ENCODE measurements around the gene EXD2. TPM values are rescaled to one million over a fixed set of nuclear protein-coding genes. Genes with fewer than 3 reads are reported as not detected.

EXD2 gene
- 31.2 TPM for total RNA-seq (ENCODE audit: unreplicated experiment)
- long read RNA-seq, partial matches to known transcripts: 3 of 5 reads
- long read RNA-seq, other reads (novel, unspliced or antisense): 2 of 5 reads

- Mint-ChIP-seq H3K36me3 (ENCODE audit: unreplicated experiment) (no peaks in the 10 kb centered on the region), H3K27me3 (ENCODE audit: unreplicated experiment) (peaks cover 2% of the 10 kb centered on the region), H3K4me3 (ENCODE audit: unreplicated experiment) (peak within 1 kb of the TSS; percentile 90), H3K27ac (ENCODE audit: unreplicated experiment) (peak within 1 kb of the TSS; percentile 96), H3K9me3 (ENCODE audit: unreplicated experiment) (peaks cover 8% of the 10 kb centered on the region), H3K4me1 (ENCODE audit: low read depth, unreplicated experiment) (peaks cover 2% of the 10 kb centered on the region)
- no peak for TF ChIP-seq CTCF (IDR thresholded peaks at IDR 0.05; ENCODE audit: partially characterized antibody, unreplicated experiment)
- peak; percentile 84 for DNase-seq
Measured at GRCh38 chr14:69191340-69192111, at the start of gene EXD2. EXD2 (plus strand) TSS chr14:69191498; CDS start chr14:69209471, 17,973 bp downstream.

- DNase-seq: no peak
- H3K27me3 Mint-ChIP-seq (ENCODE audit: unreplicated experiment): no peaks in the 10 kb centered on the region
Measured at GRCh38 chr14:69141550-69141949, 49.7 kb upstream of the EXD2 start.

GRCh38 chr14:69142101-69142500 is 49.2 kb upstream of the EXD2 start:
- no peaks in the 10 kb centered on the region for H3K27me3 Mint-ChIP-seq (ENCODE audit: unreplicated experiment)

More at GRCh38 chr14:69141550-69141949, 49.7 kb upstream of the EXD2 start:
- no peaks in the 10 kb centered on the region for H3K4me1 Mint-ChIP-seq (ENCODE audit: low read depth, unreplicated experiment)
- H3K36me3 Mint-ChIP-seq (ENCODE audit: unreplicated experiment): no peaks in the 10 kb centered on the region
- TF ChIP-seq CTCF (IDR thresholded peaks at IDR 0.05; ENCODE audit: partially characterized antibody, unreplicated experiment): no peak
- no peak overlapping the region for H3K4me3 Mint-ChIP-seq (ENCODE audit: unreplicated experiment)
- H3K27ac Mint-ChIP-seq (ENCODE audit: unreplicated experiment): no peak overlapping the region
- H3K9me3 Mint-ChIP-seq (ENCODE audit: unreplicated experiment): no peaks in the 10 kb centered on the region

GRCh38 chr14:69149461-69150244 is 41.6 kb upstream of the EXD2 start:
- Mint-ChIP-seq H3K27me3 (ENCODE audit: unreplicated experiment) (peaks cover 12% of the 10 kb centered on the region), H3K36me3 (ENCODE audit: unreplicated experiment) (no peaks in the 10 kb centered on the region), H3K27ac (ENCODE audit: unreplicated experiment) (no peak overlapping the region), H3K9me3 (ENCODE audit: unreplicated experiment) (peaks cover 9% of the 10 kb centered on the region), H3K4me1 (ENCODE audit: low read depth, unreplicated experiment) (peaks cover 15% of the 10 kb centered on the region), H3K4me3 (ENCODE audit: unreplicated experiment) (peak overlapping the region; percentile 65)
- DNase-seq: no peak
- no peak for TF ChIP-seq CTCF (IDR thresholded peaks at IDR 0.05; ENCODE audit: partially characterized antibody, unreplicated experiment)

More at GRCh38 chr14:69142101-69142500, 49.2 kb upstream of the EXD2 start:
- H3K27ac Mint-ChIP-seq (ENCODE audit: unreplicated experiment): no peak overlapping the region
- no peak for TF ChIP-seq CTCF (IDR thresholded peaks at IDR 0.05; ENCODE audit: partially characterized antibody, unreplicated experiment)
- no peaks in the 10 kb centered on the region for H3K36me3 Mint-ChIP-seq (ENCODE audit: unreplicated experiment)
- H3K4me1 Mint-ChIP-seq (ENCODE audit: low read depth, unreplicated experiment): no peaks in the 10 kb centered on the region
- no peak for DNase-seq
- no peaks in the 10 kb centered on the region for H3K9me3 Mint-ChIP-seq (ENCODE audit: unreplicated experiment)
- H3K4me3 Mint-ChIP-seq (ENCODE audit: unreplicated experiment): no peak overlapping the region

All from glutamatergic neuron (in vitro differentiated cells).